ENCODE measurements around the gene DCTN3. TPM values are rescaled to one million over a fixed set of nuclear protein-coding genes. Genes with fewer than 3 reads are reported as not detected.

The DCTN3 gene
- 23.8 to 28.7 TPM (median 27.5 TPM) in 3 replicates for total RNA-seq (2021)
- Bru-seq, nascent RNA = percentile 57 among the genes with signal in this experiment
- long read RNA-seq, experiment 1, transcript DCTN3-201 (7 exons, 808 nt) = major isoform, 39 of 44 reads
- long read RNA-seq, experiment 1, partial matches to known transcripts = 0 of 44 reads
- long read RNA-seq, experiment 1, other reads (novel, unspliced or antisense) = 3 of 44 reads
- long read RNA-seq, experiment 2, transcript DCTN3-201 (7 exons, 808 nt) = major isoform, 21 of 27 reads
- long read RNA-seq, experiment 2, partial matches to known transcripts = 0 of 27 reads
- long read RNA-seq, experiment 2, other reads (novel, unspliced or antisense) = 4 of 27 reads
- long read RNA-seq, experiment 3, transcript DCTN3-201 (7 exons, 808 nt) = major isoform, 83 of 89 reads
- long read RNA-seq, experiment 3, transcript DCTN3-202 (7 exons, 899 nt) = minor isoform, 5 of 89 reads
- long read RNA-seq, experiment 3, partial matches to known transcripts = 0 of 89 reads
- long read RNA-seq, experiment 3, other reads (novel, unspliced or antisense) = 1 of 89 reads

- Mint-ChIP-seq H3K4me3 (peak within 1 kb of the TSS; percentile 86), H3K27me3 (ENCODE audit: low read depth) (peaks cover 55% of the 10 kb centered on the region), H3K36me3 (no peaks in the 10 kb centered on the region), H3K4me1 (peaks cover 10% of the 10 kb centered on the region), H3K9me3 (peaks cover 4% of the 10 kb centered on the region), H3K27ac (no peak within 1 kb of the TSS)
- DNase-seq (ENCODE audit: low spot score) (peak; percentile 88), ATAC-seq (peak; percentile 92)
- ChIA-PET POLR2A (interaction anchor here (1.0 to 1.5 kb wide), 2 partner anchors 17 to 162 kb away, joined by 3 to 7 read pairs; partner anchors contain the start of genes DNAI1, FAM219A and SIGMAR1), CTCF (interaction anchor here (0.7 to 2.2 kb wide), 13 partner anchors 8 to 217 kb away, joined by 3 to 16 read pairs (median 4); partner anchors contain the start of genes ARID3C, GALT, RPP25L and SIGMAR1)
- TF ChIP-seq PRDM15 (CRISPR knock-in tag; IDR thresholded peaks at IDR 0.05) (0 out of 2 replicates have a peak, but pooled peaks have one; percentile 30), IRF2 (CRISPR knock-in tag; IDR thresholded peaks at IDR 0.05; ENCODE audit: borderline replicate concordance, low read depth) (no peak), CREM (CRISPR knock-in tag; IDR thresholded peaks at IDR 0.05) (peak; percentile 85), NFYB (CRISPR knock-in tag; conservative IDR thresholded peaks at IDR 0.05; ENCODE audit: low read depth) (peak; percentile 56), TP53 (CRISPR knock-in tag; IDR thresholded peaks at IDR 0.05) (no peak), ARID4B (CRISPR knock-in tag; IDR thresholded peaks at IDR 0.05; ENCODE audit: borderline replicate concordance) (peak; percentile 76; the same call in 1 of the 2 replicates), AFF4 (CRISPR knock-in tag; IDR thresholded peaks at IDR 0.05; ENCODE audit: borderline replicate concordance) (no peak), MAX (CRISPR knock-in tag; IDR thresholded peaks at IDR 0.05) (no peak)
Observed at GRCh38 chr9:34620061-34620994, at the start of gene DCTN3. TSS of gene DCTN3 (minus strand) at chr9:34620495. CDS start at chr9:34620464, 31 bp downstream.
